ENCODE measurements around the gene TBC1D10B.
"Not testable (repeated sequence)": the region's sequence is repeated elsewhere in the genome, so short reads cannot be mapped to it uniquely, and the experiment has no call there.

TBC1D10B gene

DNA sequence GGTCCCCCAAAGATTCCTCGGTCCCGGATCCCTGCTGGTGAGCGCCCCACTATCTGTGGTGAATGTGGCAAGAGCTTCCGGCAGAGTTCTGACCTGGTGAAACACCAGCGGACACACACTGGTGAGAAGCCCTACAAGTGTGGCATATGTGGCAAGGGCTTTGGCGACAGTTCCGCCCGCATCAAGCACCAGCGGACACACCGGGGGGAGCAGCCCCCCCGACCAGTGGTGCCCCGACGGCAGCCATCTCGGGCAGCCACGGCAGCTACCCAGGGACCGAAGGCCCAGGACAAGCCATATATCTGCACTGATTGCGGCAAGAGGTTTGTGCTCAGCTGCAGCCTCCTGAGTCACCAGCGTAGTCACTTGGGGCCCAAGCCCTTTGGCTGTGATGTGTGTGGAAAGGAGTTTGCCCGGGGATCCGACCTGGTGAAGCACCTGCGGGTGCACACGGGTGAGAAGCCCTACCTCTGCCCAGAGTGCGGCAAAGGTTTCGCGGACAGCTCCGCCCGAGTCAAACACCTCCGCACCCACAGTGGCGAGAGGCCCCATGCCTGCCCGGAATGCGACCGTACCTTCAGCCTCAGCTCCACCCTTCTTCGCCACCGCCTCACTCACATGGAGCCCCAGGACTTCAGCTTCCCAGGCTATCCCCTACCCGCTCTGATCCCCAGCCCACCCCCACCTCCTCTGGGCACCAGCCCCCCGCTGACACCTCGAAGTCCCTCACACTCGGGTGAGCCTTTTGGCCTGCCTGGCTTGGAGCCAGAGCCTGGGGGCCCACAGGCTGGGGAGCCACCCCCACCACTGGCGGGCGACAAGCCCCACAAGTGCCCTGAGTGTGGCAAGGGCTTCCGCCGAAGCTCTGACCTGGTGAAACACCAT, 27.7 kb upstream of the TBC1D10B start:
- no peak for DNase-seq

- no peak for DNase-seq
Observed at GRCh38 chr16:30397056-30397455, 26.8 kb upstream of the TBC1D10B start.

DNA sequence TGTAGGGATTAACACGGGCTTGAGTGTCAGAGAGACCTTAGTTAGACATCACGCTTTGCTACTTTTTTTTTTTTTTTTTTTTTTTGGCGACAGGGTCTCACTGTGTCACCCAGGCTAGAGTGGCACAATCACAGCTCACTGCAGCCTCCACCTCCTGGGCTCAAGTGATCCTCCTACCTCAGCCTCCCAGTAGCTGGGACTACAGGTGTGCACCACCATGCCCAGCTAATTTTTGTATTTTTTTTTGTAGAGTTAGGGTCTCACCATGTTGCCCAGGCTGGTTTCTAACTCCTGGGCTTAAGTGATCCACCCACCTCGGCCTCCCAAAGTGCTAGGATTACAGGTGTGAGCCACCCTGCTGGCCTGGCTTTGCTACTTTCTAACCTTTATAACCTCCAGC, 26.3 kb upstream of the TBC1D10B start:
- DNase-seq = not testable (repeated sequence)

- DNase-seq = no peak
Observed at GRCh38 chr16:30395992-30396585, 25.8 kb upstream of the TBC1D10B start.

DNA sequence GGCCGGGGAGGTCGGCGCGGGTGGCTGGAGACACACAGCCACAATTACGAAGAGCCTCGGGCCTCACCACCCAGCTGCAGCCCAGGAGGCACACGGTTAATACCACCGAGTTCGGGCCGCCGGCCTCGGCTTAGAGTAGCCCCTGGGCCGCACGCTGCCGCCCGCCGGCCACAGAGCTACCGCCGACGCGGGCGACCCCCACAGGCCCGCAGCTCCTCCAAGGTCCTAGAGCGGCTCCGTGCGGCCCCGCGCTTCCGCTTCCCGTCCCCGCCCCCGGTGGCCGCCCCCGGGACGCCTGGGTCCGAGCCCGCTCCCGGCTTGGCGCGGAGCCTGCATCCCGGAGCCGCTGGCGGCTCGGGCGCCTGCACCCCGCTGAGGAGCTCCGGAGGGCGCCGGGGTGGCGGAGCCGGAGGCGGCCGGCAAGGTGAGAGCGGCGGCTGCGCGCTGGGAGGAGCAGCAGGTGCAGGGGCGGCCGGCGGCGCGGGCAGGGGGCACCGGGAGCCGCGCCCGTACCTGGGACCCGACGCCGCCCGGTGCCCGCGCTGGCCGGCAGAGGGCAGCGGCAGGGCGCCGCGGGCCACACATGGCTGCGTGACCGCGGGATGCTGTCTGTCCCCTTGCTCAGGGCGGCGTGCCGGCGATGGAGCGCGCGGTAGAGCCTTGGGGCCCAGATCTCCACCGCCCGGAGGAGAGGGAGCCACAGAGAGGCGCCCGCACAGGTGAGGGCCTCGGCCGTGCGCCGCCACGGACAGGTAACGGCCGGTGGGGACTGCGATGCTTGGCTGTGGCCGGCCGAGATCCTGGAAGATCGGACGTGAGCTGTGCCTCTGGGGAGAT, 25.1 kb upstream of the TBC1D10B start, which contains the start of gene ZNF48:
TSS of gene ZNF48 (plus strand) at position 266 of the 837 bp plus-strand sequence. CDS start at position 641, 375 bp downstream.
- peak in 1 of 2 donors; percentile 48 for DNase-seq

- DNase-seq = no peak
Observed at GRCh38 chr16:30394592-30395154, 24.4 kb upstream of the TBC1D10B start.

DNA sequence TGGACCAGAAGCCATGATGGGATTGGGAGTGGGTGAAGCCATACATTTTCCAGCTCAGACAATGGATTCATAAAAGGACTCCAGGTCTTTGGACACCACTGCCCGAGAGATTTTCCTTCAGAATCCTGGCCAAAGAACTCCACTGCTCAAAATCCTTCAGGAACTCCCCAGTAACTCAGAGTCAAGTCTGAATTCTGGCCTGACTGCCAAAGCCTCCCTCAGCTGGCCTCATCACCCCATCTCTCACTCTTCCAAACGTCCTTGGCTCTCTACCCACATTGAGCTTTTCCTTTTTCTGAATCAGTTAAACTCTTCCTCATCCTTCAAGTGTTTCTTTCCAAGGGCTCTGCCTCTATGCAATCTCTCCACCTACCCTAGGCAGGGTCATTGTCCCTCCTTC, 13.2 kb upstream of the TBC1D10B start:
- DNase-seq = no peak

DNA sequence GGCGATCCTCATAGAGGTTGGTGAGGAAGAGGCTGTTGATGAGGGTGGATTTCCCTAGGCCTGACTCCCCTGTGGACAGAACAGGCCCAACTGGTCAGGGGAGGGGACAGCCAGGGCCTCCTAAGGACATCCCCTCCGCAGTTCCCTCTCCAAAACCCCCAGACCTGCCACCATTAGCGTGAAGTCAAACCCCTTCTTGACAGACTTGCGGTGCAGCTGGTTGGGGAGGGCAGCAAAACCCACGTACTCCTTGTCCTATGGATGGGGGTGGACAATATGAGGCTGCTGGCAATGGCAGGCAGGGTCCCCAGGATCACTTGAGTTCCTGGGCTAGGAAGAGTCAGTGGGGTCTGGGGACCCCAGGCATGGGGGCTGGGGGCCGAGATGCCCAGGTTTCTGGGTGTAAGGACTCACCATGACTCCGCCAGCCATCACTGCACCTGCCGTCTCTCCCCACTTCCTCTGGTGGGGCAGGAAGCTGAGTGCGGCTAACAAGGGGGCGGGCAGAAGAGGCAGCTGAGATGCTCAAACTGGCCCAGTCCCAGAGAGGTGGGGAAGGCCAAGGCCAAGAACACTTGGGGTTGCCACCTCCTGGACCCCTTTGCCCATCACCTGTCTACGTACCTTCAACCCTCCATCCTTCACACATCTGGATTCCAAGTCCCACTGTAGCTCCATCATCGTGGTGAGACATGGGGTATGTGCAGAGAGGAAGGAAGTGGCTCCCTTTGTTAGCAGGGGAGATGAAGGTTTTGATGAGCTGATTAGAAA, 12.0 kb upstream of the TBC1D10B start, which contains the start of gene SEPTIN1:
TSS of gene SEPTIN1 (minus strand) at position 451 of the 771 bp plus-strand sequence. CDS start at position 432, 19 bp downstream.
- no peak for DNase-seq

DNA sequence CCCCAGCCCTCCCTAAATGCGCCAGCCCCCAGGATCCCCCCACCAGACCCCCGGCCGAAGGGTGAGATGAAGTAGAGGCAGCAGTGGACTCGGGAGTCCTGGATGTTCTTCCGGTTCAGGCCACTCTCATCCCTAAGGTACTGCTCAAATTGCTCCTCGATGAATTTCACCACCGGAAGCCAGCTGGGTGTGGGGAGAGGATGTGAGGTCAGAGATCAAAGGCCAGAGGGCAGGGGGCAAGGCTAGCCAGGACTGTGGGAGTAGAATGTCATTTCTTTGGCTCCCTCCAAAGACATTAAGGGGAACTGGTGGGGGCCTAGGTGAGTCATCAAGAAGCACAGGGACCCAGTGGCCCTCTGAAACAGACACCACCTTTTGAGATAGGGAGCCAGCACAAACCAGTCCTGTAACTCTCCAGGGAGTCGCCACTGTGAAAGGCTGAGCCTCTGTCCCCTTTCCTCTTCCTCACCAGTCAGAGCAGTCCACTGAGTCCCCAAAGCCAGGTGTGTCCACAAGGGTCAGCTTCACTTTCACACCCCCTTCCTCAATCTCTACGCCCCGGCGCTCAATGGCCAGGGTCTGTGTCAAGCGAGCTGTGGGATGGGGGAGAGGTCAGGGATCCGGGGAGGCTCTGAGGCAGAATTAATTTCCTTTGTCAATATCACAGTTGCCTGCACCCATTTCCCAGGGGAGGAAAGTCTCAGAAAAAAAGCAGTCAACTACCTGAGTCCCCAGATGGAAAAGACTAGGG, 11.2 kb upstream of the TBC1D10B start:
- DNase-seq = no peak

DNA sequence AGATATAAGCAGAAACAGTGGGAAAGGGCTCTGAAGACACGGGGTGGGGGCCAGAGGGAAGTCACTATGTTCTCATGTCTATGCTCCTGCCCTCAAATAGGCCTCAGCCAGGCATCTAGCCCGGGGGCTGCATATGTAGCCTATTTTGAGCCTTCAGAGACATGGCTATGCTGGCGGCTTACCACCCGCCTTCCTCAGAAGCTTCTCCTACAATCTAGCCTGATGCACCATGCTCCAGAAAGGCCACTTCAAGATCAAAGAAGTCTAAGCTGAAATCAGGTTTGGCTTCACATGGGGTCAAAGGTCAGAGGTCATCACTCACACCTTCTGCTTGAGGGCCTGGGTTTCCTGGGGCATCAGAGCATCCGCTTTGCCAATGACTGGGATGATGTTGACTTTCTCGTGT, 10.5 kb upstream of the TBC1D10B start:
- DNase-seq = no peak

DNA sequence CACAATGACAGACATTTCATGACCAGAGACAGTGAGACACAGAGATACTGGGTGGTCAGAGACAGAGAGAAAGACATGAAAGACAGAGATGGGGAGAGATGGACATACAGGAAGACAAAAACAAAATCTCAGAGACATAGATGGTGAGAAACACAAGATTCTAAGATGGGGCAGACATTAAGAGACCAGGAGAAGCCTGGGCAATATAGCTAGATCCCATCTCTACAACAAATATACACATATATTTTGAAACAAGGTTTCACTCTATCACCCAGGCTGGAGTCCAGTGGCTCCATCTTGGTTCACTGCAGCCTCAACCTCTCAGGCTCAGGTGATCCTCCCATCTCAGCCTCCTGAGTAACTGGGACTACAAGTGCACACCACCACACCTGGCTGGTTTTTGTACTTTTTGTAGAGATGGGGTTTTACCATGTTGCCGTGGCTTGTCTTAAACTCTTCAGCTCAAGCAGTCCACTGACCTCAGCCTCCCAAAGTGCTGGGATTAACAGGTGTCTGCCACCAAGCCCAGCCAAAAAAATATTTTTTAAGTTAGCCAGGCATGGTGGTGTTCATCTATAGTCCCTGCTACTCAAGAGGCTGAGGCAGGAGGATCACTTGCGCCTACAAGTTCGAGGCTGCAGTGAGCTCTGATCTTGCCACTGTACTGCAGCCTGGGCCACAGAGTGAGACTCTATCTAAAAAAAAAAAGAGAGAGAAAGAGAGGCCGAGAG, 9.9 kb upstream of the TBC1D10B start:
- no peak for DNase-seq

DNA sequence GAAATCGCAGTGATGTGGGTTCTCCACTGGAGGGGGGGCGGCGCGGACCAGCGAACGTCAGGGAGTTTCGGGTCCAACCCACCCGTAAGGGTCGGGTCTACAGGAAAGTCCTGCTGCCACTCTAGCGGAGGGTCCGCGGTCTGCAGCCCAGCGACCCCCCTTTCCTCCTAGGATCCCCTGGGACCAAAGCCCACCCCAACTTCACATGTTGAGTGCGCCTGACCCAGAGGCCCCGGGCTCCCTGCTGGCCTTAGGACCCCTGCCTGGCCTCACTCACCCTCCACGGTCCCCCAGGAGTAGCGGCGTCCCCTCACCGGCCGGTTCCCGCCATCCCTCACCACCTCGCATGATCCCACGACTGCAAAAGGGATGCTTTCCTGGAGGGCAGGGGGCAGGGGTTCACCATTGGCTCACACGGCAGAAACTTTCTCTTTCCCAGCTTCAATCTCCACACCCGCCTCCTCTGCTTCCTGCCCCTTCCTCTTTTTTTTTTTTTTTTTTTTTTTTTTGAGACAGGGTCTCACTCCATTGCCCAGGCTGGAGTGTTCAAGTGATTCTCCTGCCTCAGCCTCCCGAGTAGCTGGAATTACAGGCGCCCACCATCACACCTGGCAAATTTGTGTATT, 9.0 kb upstream of the TBC1D10B start:
- DNase-seq = no peak

DNA sequence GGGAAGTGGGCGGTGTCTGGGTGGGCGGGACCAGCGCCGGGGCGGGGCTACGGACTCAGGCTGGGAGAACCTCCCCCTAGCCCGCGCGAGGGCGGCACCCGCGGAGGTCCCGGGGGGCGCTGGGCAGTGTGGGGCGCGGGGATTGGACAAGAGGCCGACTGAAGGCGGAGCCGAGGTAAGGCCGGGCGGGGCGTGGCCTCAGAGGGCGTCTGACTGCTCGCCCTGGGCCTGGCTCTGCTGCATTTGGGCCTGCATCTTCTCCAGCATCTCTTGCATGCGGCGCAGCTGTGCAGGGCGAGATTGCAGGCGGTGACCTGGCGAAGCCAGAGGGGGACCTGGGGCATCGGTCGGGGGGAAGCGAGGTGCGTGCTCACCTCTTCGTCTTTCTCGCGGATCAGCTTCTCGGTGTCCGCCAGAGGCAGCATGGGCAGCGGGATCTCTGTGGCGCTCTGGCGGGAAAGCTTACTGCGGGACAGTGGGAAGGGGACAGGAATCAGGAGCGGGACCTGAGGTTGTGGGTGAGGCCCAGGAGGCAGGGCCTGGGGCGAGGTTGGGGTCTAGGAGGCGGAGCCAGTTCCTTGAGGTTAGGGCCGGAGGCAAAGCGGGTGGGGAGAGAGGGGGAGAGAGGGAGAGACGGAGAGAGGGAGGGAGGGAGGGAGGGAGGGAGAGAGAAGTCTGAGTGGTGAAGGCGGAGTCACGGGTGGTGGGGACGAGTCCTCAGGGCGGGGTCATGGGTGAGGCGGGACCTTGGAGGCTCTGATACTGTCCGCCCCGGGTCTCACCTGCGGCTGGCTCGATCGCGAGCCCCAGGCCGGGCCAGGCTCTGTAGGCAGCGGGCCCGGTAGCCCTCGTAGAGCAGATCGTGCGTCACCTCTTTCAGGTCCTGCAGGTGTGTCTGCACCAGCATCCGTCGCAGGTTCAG, 8.2 kb upstream of the TBC1D10B start:
- DNase-seq = peak; percentile 96 to 98

- DNase-seq = peak in 1 of 2 donors; percentile 67
Observed at GRCh38 chr16:30377812-30378235, 7.5 kb upstream of the TBC1D10B start.

- DNase-seq = peak in 1 of 2 donors; percentile 67
Observed at GRCh38 chr16:30377050-30377811, 6.9 kb upstream of the TBC1D10B start.

- DNase-seq = no peak
Observed at GRCh38 chr16:30376461-30376902, 6.2 kb upstream of the TBC1D10B start.

DNA sequence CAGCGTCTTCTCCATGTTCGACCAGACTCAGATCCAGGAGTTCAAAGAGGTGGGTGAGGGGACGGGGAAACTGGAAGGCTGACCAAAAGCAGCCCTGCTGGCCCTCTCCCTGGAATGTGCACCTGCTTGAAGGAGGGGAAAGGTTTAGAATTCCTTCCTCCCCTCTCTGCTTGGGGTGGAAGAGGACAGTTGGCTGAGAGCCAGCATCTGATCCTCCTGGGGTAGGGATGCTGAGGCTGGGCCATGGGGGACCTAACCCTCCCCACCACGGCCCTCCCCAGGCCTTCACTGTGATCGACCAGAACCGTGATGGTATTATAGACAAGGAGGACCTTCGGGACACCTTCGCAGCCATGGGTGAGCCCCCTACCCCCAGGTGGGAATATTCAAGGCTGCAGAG, 5.6 kb upstream of the TBC1D10B start:
- DNase-seq = no peak

DNA sequence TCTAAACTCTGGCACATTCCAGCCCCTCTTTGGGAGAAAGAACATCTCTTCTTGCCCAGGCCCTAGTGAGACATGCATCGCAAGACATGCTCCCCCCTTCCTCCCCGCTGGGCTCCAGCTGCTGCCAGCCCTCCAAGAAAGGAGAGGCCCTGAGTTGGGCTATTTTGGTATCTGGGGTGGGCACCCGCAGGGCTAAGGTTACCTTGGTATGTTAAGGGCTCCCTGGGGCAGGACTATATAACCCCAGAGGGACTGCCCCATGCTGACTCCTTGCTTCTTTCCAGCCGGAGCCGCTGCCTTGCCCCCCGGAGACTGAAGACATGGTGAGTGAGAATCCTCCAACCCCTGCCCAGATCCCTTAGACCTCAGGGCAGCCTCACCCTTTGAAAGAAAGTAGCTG, 4.2 kb upstream of the TBC1D10B start, which contains the start of gene MYL11:
TSS of gene MYL11 (plus strand) at position 265 of the 400 bp plus-strand sequence. CDS start at position 321, 56 bp downstream.
- DNase-seq = no peak

All from inflammatory macrophage treated with lipopolysaccharide for 1 hour (primary cell).